HG02642 (cell line): ENCODE results near the gene LRP1.

Experiments used
- ATAC-seq: cut with Tn5 transposase; IDR thresholded peaks from one replicate; pipeline ENCODE4 v1.9.1; 2021; ENCODE audit warnings: mild to moderate bottlenecking; ENCODE audit not compliant: unreplicated experiment, poor library complexity

The LRP1 gene

DNA sequence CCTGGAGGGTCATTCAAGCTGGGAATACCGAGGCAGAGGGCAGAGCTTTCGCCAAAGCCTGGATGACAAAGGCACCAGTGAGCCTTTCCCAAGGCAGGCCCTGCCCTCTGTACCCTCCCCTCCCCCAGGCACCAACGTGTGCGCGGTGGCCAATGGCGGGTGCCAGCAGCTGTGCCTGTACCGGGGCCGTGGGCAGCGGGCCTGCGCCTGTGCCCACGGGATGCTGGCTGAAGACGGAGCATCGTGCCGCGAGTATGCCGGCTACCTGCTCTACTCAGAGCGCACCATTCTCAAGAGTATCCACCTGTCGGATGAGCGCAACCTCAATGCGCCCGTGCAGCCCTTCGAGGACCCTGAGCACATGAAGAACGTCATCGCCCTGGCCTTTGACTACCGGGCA, 57.1 kb downstream of the LRP1 start:
- ATAC-seq = no peak

GRCh38 chr12:57185906-57186508, 57.7 kb downstream of the LRP1 start:
- no peak for ATAC-seq

GRCh38 chr12:57187222-57188089, 59.2 kb downstream of the LRP1 start:
- ATAC-seq = no peak

- ATAC-seq = no peak
These were observed 59.8 kb downstream of the LRP1 start for GRCh38 chr12:57188090-57188425.

DNA sequence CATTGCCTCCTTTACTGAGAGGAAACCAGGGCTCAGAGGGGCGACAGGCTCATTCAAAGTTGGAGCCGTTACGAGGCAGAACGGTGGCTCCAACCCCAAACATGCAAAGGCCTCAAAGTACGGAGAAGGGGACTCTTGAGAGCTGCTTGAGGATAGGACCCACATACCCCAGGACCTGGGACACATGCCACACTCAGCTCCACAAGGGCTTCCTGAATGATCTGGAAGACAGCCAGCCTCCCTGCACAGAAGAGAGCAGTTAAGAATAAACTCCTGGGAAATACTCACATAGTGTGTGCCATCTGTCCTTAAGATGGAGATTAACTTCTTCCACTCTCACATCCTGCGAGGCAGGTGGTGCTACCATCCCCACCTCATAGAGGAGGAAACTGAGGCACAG, 61.8 kb downstream of the LRP1 start:
- no peak for ATAC-seq

DNA sequence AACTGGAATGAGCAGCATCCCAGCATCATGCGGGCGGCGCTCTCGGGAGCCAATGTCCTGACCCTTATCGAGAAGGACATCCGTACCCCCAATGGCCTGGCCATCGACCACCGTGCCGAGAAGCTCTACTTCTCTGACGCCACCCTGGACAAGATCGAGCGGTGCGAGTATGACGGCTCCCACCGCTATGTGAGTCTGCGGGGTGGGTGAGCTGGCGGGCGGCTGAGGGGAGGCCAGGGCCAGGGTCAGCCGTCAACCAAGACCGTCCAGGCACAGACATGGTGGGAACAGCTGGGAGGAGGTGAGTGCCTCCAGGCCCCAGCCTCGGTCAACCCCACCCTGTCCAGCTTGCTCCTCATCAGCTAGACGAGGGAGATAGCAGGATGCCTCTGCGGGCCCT, 62.5 kb downstream of the LRP1 start:
- ATAC-seq = no peak

- no peak for ATAC-seq
These were observed 63.1 kb downstream of the LRP1 start for GRCh38 chr12:57191410-57191809.

DNA sequence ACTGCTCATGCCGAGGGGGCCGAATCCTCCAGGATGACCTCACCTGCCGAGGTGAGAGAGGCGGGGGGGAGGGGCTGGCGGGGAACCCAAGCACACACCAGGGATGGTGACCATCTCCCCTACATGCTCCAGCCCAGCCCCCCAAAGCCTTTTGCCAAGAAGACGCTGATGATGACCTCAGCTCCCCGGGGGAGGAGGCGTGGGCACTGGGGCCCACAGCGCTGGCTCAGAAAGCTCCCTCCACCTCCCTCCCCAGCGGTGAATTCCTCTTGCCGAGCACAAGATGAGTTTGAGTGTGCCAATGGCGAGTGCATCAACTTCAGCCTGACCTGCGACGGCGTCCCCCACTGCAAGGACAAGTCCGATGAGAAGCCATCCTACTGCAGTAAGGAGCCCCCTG, 64.6 kb downstream of the LRP1 start:
- ATAC-seq = no peak

- ATAC-seq = no peak
These were observed 65.5 kb downstream of the LRP1 start for GRCh38 chr12:57193706-57194245.

- no peak for ATAC-seq
These were observed 66.0 kb downstream of the LRP1 start for GRCh38 chr12:57194253-57194652.

- ATAC-seq = no peak
These were observed 66.9 kb downstream of the LRP1 start for GRCh38 chr12:57195186-57195585.

- no peak for ATAC-seq
These were observed 67.5 kb downstream of the LRP1 start for GRCh38 chr12:57195611-57196371.

DNA sequence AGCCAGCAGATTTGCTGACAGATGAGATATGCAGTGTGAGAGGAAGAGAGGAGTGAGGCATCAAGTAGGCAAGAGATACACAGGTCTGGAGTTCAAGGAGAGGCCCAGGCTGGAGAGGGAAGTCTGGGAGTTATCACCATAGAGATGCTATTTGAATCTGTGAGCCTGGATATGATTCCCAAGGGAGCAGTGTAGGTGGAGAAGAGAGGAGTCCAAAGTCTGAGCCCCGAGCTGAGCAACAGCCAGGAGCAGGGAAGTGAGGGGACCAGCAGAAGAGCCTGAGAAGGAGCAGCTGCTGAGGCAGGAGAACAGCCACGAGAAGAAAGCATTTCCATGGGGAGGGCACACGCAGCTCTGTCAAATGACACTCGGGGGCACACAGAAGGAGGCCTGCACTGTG, 68.2 kb downstream of the LRP1 start:
- ATAC-seq = no peak

DNA sequence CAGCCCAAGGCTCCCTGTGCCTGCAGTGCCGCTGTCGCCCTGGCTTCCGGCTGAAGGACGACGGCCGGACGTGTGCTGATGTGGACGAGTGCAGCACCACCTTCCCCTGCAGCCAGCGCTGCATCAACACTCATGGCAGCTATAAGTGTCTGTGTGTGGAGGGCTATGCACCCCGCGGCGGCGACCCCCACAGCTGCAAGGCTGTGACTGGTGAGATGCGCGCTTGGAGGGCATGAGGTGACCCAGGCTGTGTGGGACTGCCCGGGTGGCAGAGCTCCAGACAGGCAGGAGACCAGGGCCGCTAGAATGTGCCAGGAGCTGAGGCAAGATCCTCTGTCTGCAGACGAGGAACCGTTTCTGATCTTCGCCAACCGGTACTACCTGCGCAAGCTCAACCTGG, 68.7 kb downstream of the LRP1 start:
- ATAC-seq = no peak

DNA sequence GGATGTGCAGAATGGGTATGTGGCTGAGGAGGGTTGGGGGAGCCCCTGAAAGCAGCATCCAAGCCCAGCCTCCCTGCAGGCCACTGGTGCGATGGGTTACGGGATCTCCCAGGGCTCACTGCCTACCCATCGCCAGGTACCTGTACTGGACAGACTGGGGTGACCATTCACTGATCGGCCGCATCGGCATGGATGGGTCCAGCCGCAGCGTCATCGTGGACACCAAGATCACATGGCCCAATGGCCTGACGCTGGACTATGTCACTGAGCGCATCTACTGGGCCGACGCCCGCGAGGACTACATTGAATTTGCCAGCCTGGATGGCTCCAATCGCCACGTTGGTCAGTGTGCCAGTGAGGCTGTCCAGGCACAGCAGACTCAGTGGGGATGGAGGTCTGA, 70.0 kb downstream of the LRP1 start:
- no peak for ATAC-seq

GRCh38 chr12:57199191-57199590, 70.9 kb downstream of the LRP1 start:
- no peak for ATAC-seq

- no peak for ATAC-seq
These were observed 72.2 kb downstream of the LRP1 start for GRCh38 chr12:57200497-57200896.

GRCh38 chr12:57201219-57201618, 72.9 kb downstream of the LRP1 start:
- ATAC-seq = no peak

GRCh38 chr12:57201631-57202030, 73.3 kb downstream of the LRP1 start:
- ATAC-seq = no peak

GRCh38 chr12:57202321-57202720, 74.0 kb downstream of the LRP1 start:
- ATAC-seq = no peak

GRCh38 chr12:57203201-57203600, 74.9 kb downstream of the LRP1 start:
- no peak for ATAC-seq
